Measurements from ENCODE around the gene SIRPG.
"Not testable (repeated sequence)": the region's sequence is repeated elsewhere in the genome, so short reads cannot be mapped to it uniquely, and the experiment has no call there.

The SIRPG gene

GRCh38 chr20:1644101-1644962 lies 13.2 kb downstream of the SIRPG start:
- intact Hi-C loops (cut with DNase I) = no loop called here

GRCh38 chr20:1638643-1639042 lies 18.9 kb downstream of the SIRPG start:
- intact Hi-C loops (cut with DNase I) = not testable (repeated sequence)

More at GRCh38 chr20:1644101-1644962, 13.2 kb downstream of the SIRPG start:
- DNase-seq = no peak

GRCh38 chr20:1637755-1638154 lies 19.8 kb downstream of the SIRPG start:
- intact Hi-C loops (cut with DNase I) = no loop called here
- DNase-seq = no peak

More at GRCh38 chr20:1638643-1639042, 18.9 kb downstream of the SIRPG start:
- not testable (repeated sequence) for DNase-seq

- no peak for DNase-seq
- intact Hi-C loops (cut with DNase I) = no loop called here
Measured at GRCh38 chr20:1637226-1637625, 20.4 kb downstream of the SIRPG start.

- intact Hi-C loops (cut with DNase I) = no loop called here
Measured at GRCh38 chr20:1636621-1637020, 21.0 kb downstream of the SIRPG start.

GRCh38 chr20:1635291-1635979 lies 22.1 kb downstream of the SIRPG start:
- no peak for DNase-seq
- intact Hi-C loops (cut with DNase I) = no loop called here

More at GRCh38 chr20:1636621-1637020, 21.0 kb downstream of the SIRPG start:
- DNase-seq = no peak

GRCh38 chr20:1633535-1633934 lies 24.0 kb downstream of the SIRPG start:
- no peak for DNase-seq
- intact Hi-C loops (cut with DNase I) = no loop called here

- intact Hi-C loops (cut with DNase I) = no loop called here
- DNase-seq = peak in 1 of 42 donors; percentile 35
Measured at GRCh38 chr20:1632178-1632577, 25.4 kb downstream of the SIRPG start.

GRCh38 chr20:1631309-1632151 lies 26.0 kb downstream of the SIRPG start:
- DNase-seq = no peak
- intact Hi-C loops (cut with DNase I) = no loop called here

- DNase-seq = no peak
- intact Hi-C loops (cut with DNase I) = no loop called here
Measured at GRCh38 chr20:1630186-1630585, 27.4 kb downstream of the SIRPG start.

GRCh38 chr20:1629321-1629720 lies 28.3 kb downstream of the SIRPG start:
- intact Hi-C loops (cut with DNase I) = no loop called here
- no peak for DNase-seq

- intact Hi-C loops (cut with DNase I) = no loop called here
Measured at GRCh38 chr20:1628621-1629020, 29.0 kb downstream of the SIRPG start.

GRCh38 chr20:1627200-1627550 lies 30.4 kb downstream of the SIRPG start:
- intact Hi-C loops (cut with DNase I) = no loop called here
- no peak for DNase-seq

More at GRCh38 chr20:1628621-1629020, 29.0 kb downstream of the SIRPG start:
- no peak for DNase-seq

- DNase-seq = no peak
- intact Hi-C loops (cut with DNase I) = no loop called here
Measured at GRCh38 chr20:1626528-1627199, 30.9 kb downstream of the SIRPG start.

GRCh38 chr20:1625083-1625690 lies 32.4 kb downstream of the SIRPG start:
- no peak for DNase-seq
- intact Hi-C loops (cut with DNase I) = no loop called here

- intact Hi-C loops (cut with DNase I) = no loop called here
- DNase-seq = no peak
Measured at GRCh38 chr20:1623501-1624205, 33.9 kb downstream of the SIRPG start.

GRCh38 chr20:1622450-1622849 lies 35.1 kb downstream of the SIRPG start:
- no peak for DNase-seq
- intact Hi-C loops (cut with DNase I) = no loop called here

- DNase-seq = no peak
- intact Hi-C loops (cut with DNase I) = no loop called here
Measured at GRCh38 chr20:1621316-1621715, 36.3 kb downstream of the SIRPG start.

All from head of caudate nucleus (tissue), 42 donors.